Activated CD4-positive, alpha-beta T cell treated with anti-CD3 and anti-CD28 coated beads, Interleukin-2, amount 50 U/mL, for 1 hour (primary cell): ENCODE results near the gene TBC1D9.
"Not testable (repeated sequence)": the region's sequence is repeated elsewhere in the genome, so short reads cannot be mapped to it uniquely, and the experiment has no call there.

ENCODE experiments used
- DNase-seq: peaks from one replicate; pipeline ENCODE4 v3.0.0-alpha.2; 2020

The TBC1D9 gene

GRCh38 chr4:140756319-140757231 lies at the start of gene TBC1D9:
TSS of gene TBC1D9 (minus strand) at chr4:140756385. CDS start at chr4:140756045, 340 bp downstream.
- no peak for DNase-seq

GRCh38 chr4:140805293-140805692 lies 49.1 kb upstream of the TBC1D9 start:
- no peak for DNase-seq

GRCh38 chr4:140802591-140802990 lies 46.4 kb upstream of the TBC1D9 start:
- DNase-seq, result no peak

- no peak for DNase-seq
These were observed 44.5 kb upstream of the TBC1D9 start for GRCh38 chr4:140800666-140801065.

- DNase-seq, result no peak
These were observed 43.6 kb upstream of the TBC1D9 start for GRCh38 chr4:140799686-140800225.

GRCh38 chr4:140793291-140793690 lies 37.1 kb upstream of the TBC1D9 start:
- DNase-seq, result no peak

- DNase-seq, result no peak
These were observed 34.6 kb upstream of the TBC1D9 start for GRCh38 chr4:140790765-140791164.

GRCh38 chr4:140790171-140790570 lies 34.0 kb upstream of the TBC1D9 start:
- no peak for DNase-seq

- no peak for DNase-seq
These were observed 33.6 kb upstream of the TBC1D9 start for GRCh38 chr4:140789759-140790158.

- not testable (repeated sequence) for DNase-seq
These were observed 26.6 kb upstream of the TBC1D9 start for GRCh38 chr4:140782787-140783186.

GRCh38 chr4:140781596-140781995 lies 25.4 kb upstream of the TBC1D9 start:
- DNase-seq, result no peak

- no peak for DNase-seq
These were observed 21.7 kb upstream of the TBC1D9 start for GRCh38 chr4:140777894-140778293.

GRCh38 chr4:140777386-140777785 lies 21.2 kb upstream of the TBC1D9 start:
- no peak for DNase-seq

GRCh38 chr4:140776556-140776955 lies 20.4 kb upstream of the TBC1D9 start:
- DNase-seq, result no peak

GRCh38 chr4:140774956-140775355 lies 18.8 kb upstream of the TBC1D9 start:
- no peak for DNase-seq

- no peak for DNase-seq
These were observed 18.3 kb upstream of the TBC1D9 start for GRCh38 chr4:140774510-140774909.

GRCh38 chr4:140769209-140769608 lies 13.0 kb upstream of the TBC1D9 start:
- no peak for DNase-seq

GRCh38 chr4:140764785-140765392 lies 8.7 kb upstream of the TBC1D9 start:
- no peak for DNase-seq

GRCh38 chr4:140762202-140762601 lies 6.0 kb upstream of the TBC1D9 start:
- no peak for DNase-seq

- DNase-seq, result no peak
These were observed 1.0 kb upstream of the TBC1D9 start for GRCh38 chr4:140757232-140757630.

- no peak for DNase-seq
These were observed 339 bp downstream of the TBC1D9 start for GRCh38 chr4:140755774-140756318.

GRCh38 chr4:140754918-140755773 lies 1.0 kb downstream of the TBC1D9 start:
- DNase-seq, result no peak

GRCh38 chr4:140753329-140753728 lies 2.9 kb downstream of the TBC1D9 start:
- DNase-seq, result no peak
